Measurements from ENCODE around the gene CCDC9B. TPM values are rescaled to one million over a fixed set of nuclear protein-coding genes. Genes with fewer than 3 reads are reported as not detected.

CCDC9B gene
- total RNA-seq, 4 donors from 2014 or later, result 5.4 to 34.4 (median 15.0) TPM

GRCh38 chr15:40300367-40300766 is 40.4 kb downstream of the CCDC9B start:
- Histone ChIP-seq H3K4me3 (no peak overlapping the region), H3K27ac (no peak overlapping the region), H3K4me1 (peaks cover 0 to 3% (median 0%) of the 10 kb centered on the region in 3 donors), H3K9me3 (peaks cover 0 to 11% (median 7%) of the 10 kb centered on the region in 3 donors), H3K27me3 (peaks cover 0 to 28% (median 0%) of the 10 kb centered on the region in 4 donors), H3K36me3 (no peaks in the 10 kb centered on the region)
- TF ChIP-seq CTCF (IDR thresholded peaks at IDR 0.05), result no peak
- no peak for TF ChIP-seq POLR2A (IDR thresholded peaks at IDR 0.05)
- 92 to 98% methylated on average over 2 of the region's 2 CpGs for WGBS, 2 donors
- intact Hi-C loops (cut with DNase I), result no loop called here
- DNase-seq, result no peak

- no peak overlapping the region for H3K4me3 ChIP-seq
- H3K4me1 ChIP-seq, result peaks cover 0 to 3% (median 0%) of the 10 kb centered on the region in 3 donors
- H3K27ac ChIP-seq, result no peak overlapping the region
- no peaks in the 10 kb centered on the region for H3K36me3 ChIP-seq
- intact Hi-C loops (cut with DNase I), result no loop called here
- peaks cover 0 to 11% (median 7%) of the 10 kb centered on the region in 3 donors for H3K9me3 ChIP-seq
- H3K27me3 ChIP-seq, result peaks cover 0 to 39% (median 0%) of the 10 kb centered on the region in 4 donors
- 88% methylated on average over 8 of the region's 17 CpGs; no CpG with 5 or more reads in 1 of the 2 donors for WGBS, 2 donors
- DNase-seq, result no peak
- TF ChIP-seq CTCF (IDR thresholded peaks at IDR 0.05) (no peak), POLR2A (IDR thresholded peaks at IDR 0.05) (no peak)
Observed at GRCh38 chr15:40298216-40298935, 42.4 kb downstream of the CCDC9B start.

GRCh38 chr15:40297356-40297755 is 43.4 kb downstream of the CCDC9B start:
- H3K9me3 ChIP-seq, result peaks cover 0 to 11% (median 7%) of the 10 kb centered on the region in 3 donors
- H3K4me3 ChIP-seq, result no peak overlapping the region
- TF ChIP-seq POLR2A (IDR thresholded peaks at IDR 0.05), result no peak
- no peak for TF ChIP-seq CTCF (IDR thresholded peaks at IDR 0.05)
- H3K36me3 ChIP-seq, result no peaks in the 10 kb centered on the region
- H3K27ac ChIP-seq, result no peak overlapping the region
- no peak for DNase-seq
- peaks cover 0 to 47% (median 0%) of the 10 kb centered on the region in 4 donors for H3K27me3 ChIP-seq
- H3K4me1 ChIP-seq, result peaks cover 0 to 3% (median 0%) of the 10 kb centered on the region in 3 donors
- WGBS, 2 donors, result 50 to 82% methylated on average over 2 to 5 of the region's 10 CpGs
- intact Hi-C loops (cut with DNase I), result no loop called here

- intact Hi-C loops (cut with DNase I), result no loop called here
- Histone ChIP-seq H3K27ac (no peak overlapping the region), H3K9me3 (peaks cover 0 to 11% (median 7%) of the 10 kb centered on the region in 3 donors), H3K27me3 (peaks cover 0 to 50% (median 0%) of the 10 kb centered on the region in 4 donors), H3K4me3 (no peak overlapping the region), H3K36me3 (no peaks in the 10 kb centered on the region), H3K4me1 (peaks cover 0 to 4% (median 0%) of the 10 kb centered on the region in 3 donors)
- no peak for TF ChIP-seq CTCF (IDR thresholded peaks at IDR 0.05)
- no peak for TF ChIP-seq POLR2A (IDR thresholded peaks at IDR 0.05)
- no peak for DNase-seq
- WGBS, 2 donors, result 67 to 86% methylated on average over 5 of the region's 5 CpGs
Observed at GRCh38 chr15:40296561-40297230, 44.0 kb downstream of the CCDC9B start.

Measured in esophagus squamous epithelium (tissue), 5 donors.